ENCODE data around the gene CHML. TPM values are rescaled to one million over a fixed set of nuclear protein-coding genes. Genes with fewer than 3 reads are reported as not detected.

CHML gene
- total and polyA plus RNA-seq, 7 donors, result 1.6 to 8.0 (median 6.1) TPM

DNA sequence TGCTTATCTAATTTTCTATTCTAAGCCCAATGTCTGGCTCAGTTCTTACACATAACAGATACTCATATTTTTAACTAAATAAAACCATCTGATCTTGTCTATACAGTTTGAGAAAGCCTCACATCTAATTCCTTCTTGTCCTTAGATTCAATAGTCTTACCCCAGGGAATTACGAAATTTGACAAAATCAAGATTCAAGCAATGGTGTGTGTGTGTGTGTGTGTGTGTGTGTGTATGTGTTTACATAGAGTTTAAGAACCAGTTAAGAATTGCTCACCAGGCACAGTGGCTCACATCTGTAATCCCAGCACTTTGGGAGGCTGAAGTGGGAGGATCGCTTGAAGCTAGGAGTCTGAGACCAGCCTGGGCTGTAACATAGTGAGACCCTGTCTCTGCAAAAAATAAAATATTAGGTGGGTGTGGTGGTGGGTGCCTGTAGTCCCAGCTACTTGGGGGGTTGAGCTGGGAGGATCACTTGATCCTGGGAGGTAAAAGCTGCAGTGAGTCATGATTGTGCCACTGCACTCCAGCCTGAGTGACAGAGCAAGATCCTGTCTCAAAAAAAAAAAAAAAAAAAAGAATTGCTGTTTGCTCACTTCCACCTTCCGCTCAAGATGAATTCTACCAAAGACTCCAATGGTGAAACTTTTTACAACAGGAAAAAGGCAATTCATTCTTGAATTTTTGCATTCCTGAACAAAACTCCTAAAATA lies 18.1 kb upstream of the CHML start:
- DNase-seq, result no peak
- TF ChIP-seq POLR2AphosphoS5 (IDR thresholded peaks at IDR 0.05), result no peak
- TF ChIP-seq POLR2A (IDR thresholded peaks at IDR 0.05), result no peak
- no peak for TF ChIP-seq EP300 (IDR thresholded peaks at IDR 0.05)
- TF ChIP-seq, protein P1, sequence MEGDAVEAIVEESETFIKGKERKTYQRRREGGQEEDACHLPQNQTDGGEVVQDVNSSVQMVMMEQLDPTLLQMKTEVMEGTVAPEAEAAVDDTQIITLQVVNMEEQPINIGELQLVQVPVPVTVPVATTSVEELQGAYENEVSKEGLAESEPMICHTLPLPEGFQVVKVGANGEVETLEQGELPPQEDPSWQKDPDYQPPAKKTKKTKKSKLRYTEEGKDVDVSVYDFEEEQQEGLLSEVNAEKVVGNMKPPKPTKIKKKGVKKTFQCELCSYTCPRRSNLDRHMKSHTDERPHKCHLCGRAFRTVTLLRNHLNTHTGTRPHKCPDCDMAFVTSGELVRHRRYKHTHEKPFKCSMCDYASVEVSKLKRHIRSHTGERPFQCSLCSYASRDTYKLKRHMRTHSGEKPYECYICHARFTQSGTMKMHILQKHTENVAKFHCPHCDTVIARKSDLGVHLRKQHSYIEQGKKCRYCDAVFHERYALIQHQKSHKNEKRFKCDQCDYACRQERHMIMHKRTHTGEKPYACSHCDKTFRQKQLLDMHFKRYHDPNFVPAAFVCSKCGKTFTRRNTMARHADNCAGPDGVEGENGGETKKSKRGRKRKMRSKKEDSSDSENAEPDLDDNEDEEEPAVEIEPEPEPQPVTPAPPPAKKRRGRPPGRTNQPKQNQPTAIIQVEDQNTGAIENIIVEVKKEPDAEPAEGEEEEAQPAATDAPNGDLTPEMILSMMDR (IDR thresholded peaks at IDR 0.05), result no peak
- Histone ChIP-seq H3K36me3 (no peaks in the 10 kb centered on the region), H3K27me3 (no peaks in the 10 kb centered on the region), H3K9me3 (no peaks in the 10 kb centered on the region), H3K27ac (no peak overlapping the region), H3K4me3 (no peak overlapping the region), H3K4me1 (no peaks in the 10 kb centered on the region)
- 75 to 90% methylated on average over 3 of the region's 3 CpGs for WGBS, 2 donors
- intact Hi-C loops (cut with DNase I), result no loop called here

DNA sequence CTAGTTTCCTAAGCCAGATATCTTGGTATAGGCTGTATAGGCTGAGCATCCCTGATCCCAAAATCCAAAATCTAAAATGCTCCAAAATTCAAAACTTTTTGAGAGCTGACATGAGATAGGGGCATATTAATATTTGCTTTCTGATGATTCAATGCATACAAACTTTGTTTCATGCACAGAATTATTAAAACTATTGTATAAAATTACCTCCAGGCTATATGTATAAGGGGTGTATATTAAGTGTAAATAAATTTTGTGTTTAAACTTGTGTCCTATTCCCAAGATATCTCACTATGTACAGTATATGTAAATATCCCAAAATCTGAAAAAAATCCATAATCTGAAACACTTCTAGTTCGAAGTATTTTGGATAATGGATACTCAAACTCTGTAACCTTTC lies 14.5 kb upstream of the CHML start:
- Histone ChIP-seq H3K4me3 (no peak overlapping the region), H3K4me1 (no peaks in the 10 kb centered on the region), H3K27ac (no peak overlapping the region), H3K36me3 (no peaks in the 10 kb centered on the region), H3K27me3 (no peaks in the 10 kb centered on the region), H3K9me3 (no peaks in the 10 kb centered on the region)
- intact Hi-C loops (cut with DNase I), result no loop called here
- 82 to 91% methylated on average over 1 of the region's 1 CpG for WGBS, 2 donors
- DNase-seq, result no peak
- TF ChIP-seq, protein P1 (IDR thresholded peaks at IDR 0.05), result no peak
- TF ChIP-seq POLR2A (IDR thresholded peaks at IDR 0.05), result no peak
- no peak for TF ChIP-seq EP300 (IDR thresholded peaks at IDR 0.05)
- TF ChIP-seq POLR2AphosphoS5 (IDR thresholded peaks at IDR 0.05), result no peak

GRCh38 chr1:241654019-241654418 lies 13.8 kb upstream of the CHML start:
- DNase-seq, result no peak
- Histone ChIP-seq H3K27me3 (no peaks in the 10 kb centered on the region), H3K27ac (no peak overlapping the region), H3K9me3 (no peaks in the 10 kb centered on the region), H3K4me1 (no peaks in the 10 kb centered on the region), H3K4me3 (no peak overlapping the region), H3K36me3 (no peaks in the 10 kb centered on the region)
- WGBS, 2 donors, result 69 to 75% methylated on average over 1 of the region's 1 CpG
- intact Hi-C loops (cut with DNase I), result no loop called here
- TF ChIP-seq POLR2A (IDR thresholded peaks at IDR 0.05) (no peak), POLR2AphosphoS5 (IDR thresholded peaks at IDR 0.05) (no peak), EP300 (IDR thresholded peaks at IDR 0.05) (no peak)
- TF ChIP-seq, protein P1 (IDR thresholded peaks at IDR 0.05), result no peak

DNA sequence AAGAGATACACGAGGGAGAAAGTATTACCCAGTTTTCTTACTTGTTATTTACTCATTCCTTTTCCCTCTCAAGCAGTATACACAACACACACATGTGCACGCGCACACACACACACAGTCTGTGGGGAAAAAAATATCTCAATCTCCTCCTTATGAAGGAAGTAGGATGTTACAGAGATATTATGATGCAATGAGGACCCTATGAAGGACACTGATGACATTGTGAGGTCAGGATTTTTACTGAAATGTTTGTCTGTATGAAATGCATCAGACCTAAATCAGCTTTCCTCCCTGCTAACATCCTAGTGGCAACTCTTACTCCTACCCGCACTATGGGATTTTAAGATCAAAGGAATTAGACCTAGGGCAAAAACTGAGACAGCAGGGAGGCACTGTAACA lies 11.8 kb upstream of the CHML start, which contains the start of gene WDR64:
WDR64 (plus strand) TSS at position 270 of the 400 bp plus-strand sequence. CDS start 204 bp downstream, outside the sequence.
- Histone ChIP-seq H3K9me3 (no peaks in the 10 kb centered on the region), H3K4me3 (no peak within 1 kb of the TSS), H3K4me1 (no peaks in the 10 kb centered on the region), H3K36me3 (no peaks in the 10 kb centered on the region), H3K27me3 (no peaks in the 10 kb centered on the region), H3K27ac (no peak within 1 kb of the TSS)
- intact Hi-C loops (cut with DNase I), result no loop called here
- no peak for DNase-seq
- TF ChIP-seq, protein P1 (IDR thresholded peaks at IDR 0.05), result no peak
- TF ChIP-seq POLR2A (IDR thresholded peaks at IDR 0.05) (no peak), POLR2AphosphoS5 (IDR thresholded peaks at IDR 0.05) (no peak), EP300 (IDR thresholded peaks at IDR 0.05) (no peak)
- 88 to 93% methylated on average over 4 of the region's 4 CpGs for WGBS, 2 donors

Data from sigmoid colon (tissue), 7 donors.